Ishikawa (cell line): ENCODE measurements around the gene RSL1D1.

Experiments used
- CREB1 ChIP-seq: IDR thresholded peaks from 2 replicates; pipeline ENCODE4 v1.6.1; 2012; ENCODE audit warnings: low read depth
- EP300 ChIP-seq: IDR thresholded peaks from 2 replicates; pipeline ENCODE4 v1.6.1; 2012; ENCODE audit warnings: borderline replicate concordance
- TF ChIP-seq, protein P1 (sequence below): IDR thresholded peaks from 2 replicates; pipeline ENCODE4 v1.6.1; 2012; ENCODE audit warnings: low read depth, mild to moderate bottlenecking

DNA sequence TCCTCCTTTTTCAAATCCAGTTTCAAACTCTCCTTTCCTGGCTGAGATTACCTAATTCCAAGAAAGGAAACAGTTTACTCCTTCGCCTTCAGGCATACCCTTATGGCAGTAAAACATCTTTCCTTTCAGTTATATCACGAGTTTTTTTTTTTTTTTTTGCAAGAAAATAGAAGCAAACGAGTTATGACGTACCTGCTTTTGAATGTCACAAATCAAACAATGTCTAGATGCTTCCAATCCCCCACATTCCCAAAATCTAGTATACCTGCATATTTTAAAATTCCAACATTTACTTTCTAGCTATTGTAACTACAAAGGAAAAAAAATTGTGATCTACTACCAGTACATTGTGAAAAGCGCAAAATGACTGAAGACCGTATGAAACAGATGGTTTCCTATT, 35.5 kb upstream of the RSL1D1 start:
- TF ChIP-seq, protein P1, sequence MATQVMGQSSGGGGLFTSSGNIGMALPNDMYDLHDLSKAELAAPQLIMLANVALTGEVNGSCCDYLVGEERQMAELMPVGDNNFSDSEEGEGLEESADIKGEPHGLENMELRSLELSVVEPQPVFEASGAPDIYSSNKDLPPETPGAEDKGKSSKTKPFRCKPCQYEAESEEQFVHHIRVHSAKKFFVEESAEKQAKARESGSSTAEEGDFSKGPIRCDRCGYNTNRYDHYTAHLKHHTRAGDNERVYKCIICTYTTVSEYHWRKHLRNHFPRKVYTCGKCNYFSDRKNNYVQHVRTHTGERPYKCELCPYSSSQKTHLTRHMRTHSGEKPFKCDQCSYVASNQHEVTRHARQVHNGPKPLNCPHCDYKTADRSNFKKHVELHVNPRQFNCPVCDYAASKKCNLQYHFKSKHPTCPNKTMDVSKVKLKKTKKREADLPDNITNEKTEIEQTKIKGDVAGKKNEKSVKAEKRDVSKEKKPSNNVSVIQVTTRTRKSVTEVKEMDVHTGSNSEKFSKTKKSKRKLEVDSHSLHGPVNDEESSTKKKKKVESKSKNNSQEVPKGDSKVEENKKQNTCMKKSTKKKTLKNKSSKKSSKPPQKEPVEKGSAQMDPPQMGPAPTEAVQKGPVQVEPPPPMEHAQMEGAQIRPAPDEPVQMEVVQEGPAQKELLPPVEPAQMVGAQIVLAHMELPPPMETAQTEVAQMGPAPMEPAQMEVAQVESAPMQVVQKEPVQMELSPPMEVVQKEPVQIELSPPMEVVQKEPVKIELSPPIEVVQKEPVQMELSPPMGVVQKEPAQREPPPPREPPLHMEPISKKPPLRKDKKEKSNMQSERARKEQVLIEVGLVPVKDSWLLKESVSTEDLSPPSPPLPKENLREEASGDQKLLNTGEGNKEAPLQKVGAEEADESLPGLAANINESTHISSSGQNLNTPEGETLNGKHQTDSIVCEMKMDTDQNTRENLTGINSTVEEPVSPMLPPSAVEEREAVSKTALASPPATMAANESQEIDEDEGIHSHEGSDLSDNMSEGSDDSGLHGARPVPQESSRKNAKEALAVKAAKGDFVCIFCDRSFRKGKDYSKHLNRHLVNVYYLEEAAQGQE, result no peak
- no peak for TF ChIP-seq EP300
- TF ChIP-seq CREB1, result no peak
